Central memory CD8-positive, alpha-beta T cell (primary cell): ENCODE data around the gene OGFOD1.

Experiments used
- ATAC-seq: fragments of 150-1000 bp; cut with Tn5 transposase; replicated peaks from 2 replicates; pipeline ENCODE4 v1.10.0; 2022; ENCODE audit warnings: mild to moderate bottlenecking, moderate FRiP score, moderate number of reproducible peaks; ENCODE audit not compliant: poor library complexity, severe bottlenecking; ENCODE audit errors: extremely low read depth
- DNase-seq, 2 donors: peaks; one replicate each; pipeline ENCODE4 v3.0.0; 2021; ENCODE audit warnings: low spot score in 2 of 2
- H3K27ac Mint-ChIP-seq: one replicate; pipeline ENCODE4 v1.8.0; 2022; ENCODE audit warnings: low read depth, mild to moderate bottlenecking, moderate library complexity, mixed read lengths
- H3K27me3 Mint-ChIP-seq: one replicate; pipeline ENCODE4 v1.8.0; 2022; ENCODE audit warnings: mixed read lengths
- H3K36me3 Mint-ChIP-seq: one replicate; pipeline ENCODE4 v1.8.0; 2022; ENCODE audit warnings: mild to moderate bottlenecking, moderate library complexity, mixed read lengths; ENCODE audit not compliant: insufficient read depth
- H3K4me1 Mint-ChIP-seq: one replicate; pipeline ENCODE4 v1.8.0; 2022; ENCODE audit warnings: mixed read lengths
- H3K4me3 Mint-ChIP-seq: one replicate; pipeline ENCODE4 v1.8.0; 2022; ENCODE audit warnings: mild to moderate bottlenecking, moderate library complexity, mixed read lengths
- H3K9me3 Mint-ChIP-seq: one replicate; pipeline ENCODE4 v1.8.0; 2022; ENCODE audit warnings: mixed read lengths

The OGFOD1 gene

GRCh38 chr16:56450986-56451752 is at the start of gene OGFOD1, which contains the start of gene NUDT21:
OGFOD1 (plus strand) TSS chr16:56451554; CDS start chr16:56451613, 59 bp downstream.
NUDT21 (minus strand) TSS chr16:56451332; CDS start chr16:56451202, 130 bp downstream.
- Mint-ChIP-seq H3K9me3 (no peaks in the 10 kb centered on the region), H3K4me3 (peak within 1 kb of the TSS; percentile 92), H3K27me3 (no peaks in the 10 kb centered on the region), H3K4me1 (peaks cover 55% of the 10 kb centered on the region), H3K27ac (peak within 1 kb of the TSS; percentile 95), H3K36me3 (peaks cover 49% of the 10 kb centered on the region)
- peak; percentile 98 for ATAC-seq
- DNase-seq, result peak; percentile 74 to 88

GRCh38 chr16:56405977-56406672 is 45.2 kb upstream of the OGFOD1 start:
- no peaks in the 10 kb centered on the region for H3K4me1 Mint-ChIP-seq
- H3K27ac Mint-ChIP-seq, result no peak overlapping the region
- H3K9me3 Mint-ChIP-seq, result no peaks in the 10 kb centered on the region
- no peak overlapping the region for H3K4me3 Mint-ChIP-seq
- peaks cover 51% of the 10 kb centered on the region for H3K36me3 Mint-ChIP-seq
- H3K27me3 Mint-ChIP-seq, result no peaks in the 10 kb centered on the region
- ATAC-seq (no peak), DNase-seq (no peak)

GRCh38 chr16:56408379-56409098 is 42.8 kb upstream of the OGFOD1 start:
- no peak for DNase-seq
- H3K36me3 Mint-ChIP-seq, result peaks cover 51% of the 10 kb centered on the region
- no peaks in the 10 kb centered on the region for H3K27me3 Mint-ChIP-seq
- peaks cover 4% of the 10 kb centered on the region for H3K4me1 Mint-ChIP-seq
- H3K27ac Mint-ChIP-seq, result no peak overlapping the region
- ATAC-seq, result no peak
- no peak overlapping the region for H3K4me3 Mint-ChIP-seq
- H3K9me3 Mint-ChIP-seq, result no peaks in the 10 kb centered on the region

- H3K4me1 Mint-ChIP-seq, result peaks cover 8% of the 10 kb centered on the region
- no peaks in the 10 kb centered on the region for H3K27me3 Mint-ChIP-seq
- no peak overlapping the region for H3K4me3 Mint-ChIP-seq
- no peaks in the 10 kb centered on the region for H3K9me3 Mint-ChIP-seq
- H3K27ac Mint-ChIP-seq, result no peak overlapping the region
- peaks cover 54% of the 10 kb centered on the region for H3K36me3 Mint-ChIP-seq
- DNase-seq (no peak), ATAC-seq (no peak)
Measured at GRCh38 chr16:56409195-56409594, 42.2 kb upstream of the OGFOD1 start.

GRCh38 chr16:56411123-56411522 is 40.2 kb upstream of the OGFOD1 start:
- Mint-ChIP-seq H3K36me3 (peaks cover 40% of the 10 kb centered on the region), H3K27me3 (no peaks in the 10 kb centered on the region), H3K4me3 (no peak overlapping the region), H3K9me3 (no peaks in the 10 kb centered on the region), H3K4me1 (peaks cover 16% of the 10 kb centered on the region), H3K27ac (no peak overlapping the region)
- no peak for DNase-seq
- no peak for ATAC-seq

GRCh38 chr16:56411624-56412023 is 39.7 kb upstream of the OGFOD1 start:
- Mint-ChIP-seq H3K27me3 (no peaks in the 10 kb centered on the region), H3K4me1 (peaks cover 18% of the 10 kb centered on the region), H3K4me3 (no peak overlapping the region), H3K27ac (no peak overlapping the region), H3K9me3 (no peaks in the 10 kb centered on the region), H3K36me3 (peaks cover 40% of the 10 kb centered on the region)
- ATAC-seq (no peak), DNase-seq (no peak)

- Mint-ChIP-seq H3K4me1 (peaks cover 18% of the 10 kb centered on the region), H3K27ac (no peak overlapping the region), H3K4me3 (no peak overlapping the region), H3K27me3 (no peaks in the 10 kb centered on the region), H3K9me3 (no peaks in the 10 kb centered on the region), H3K36me3 (peaks cover 37% of the 10 kb centered on the region)
- DNase-seq, result no peak
- ATAC-seq, result no peak
Measured at GRCh38 chr16:56413381-56413780, 38.0 kb upstream of the OGFOD1 start.

- no peaks in the 10 kb centered on the region for H3K27me3 Mint-ChIP-seq
- no peak for ATAC-seq
- peaks cover 18% of the 10 kb centered on the region for H3K4me1 Mint-ChIP-seq
- no peaks in the 10 kb centered on the region for H3K9me3 Mint-ChIP-seq
- DNase-seq, result no peak
- H3K27ac Mint-ChIP-seq, result no peak overlapping the region
- H3K4me3 Mint-ChIP-seq, result no peak overlapping the region
- H3K36me3 Mint-ChIP-seq, result peaks cover 30% of the 10 kb centered on the region
Measured at GRCh38 chr16:56414366-56414765, 37.0 kb upstream of the OGFOD1 start.

- H3K4me3 Mint-ChIP-seq, result no peak overlapping the region
- DNase-seq (no peak), ATAC-seq (no peak)
- peaks cover 21% of the 10 kb centered on the region for H3K36me3 Mint-ChIP-seq
- no peaks in the 10 kb centered on the region for H3K9me3 Mint-ChIP-seq
- H3K27ac Mint-ChIP-seq, result peak overlapping the region; percentile 22
- H3K27me3 Mint-ChIP-seq, result no peaks in the 10 kb centered on the region
- peaks cover 26% of the 10 kb centered on the region for H3K4me1 Mint-ChIP-seq
Measured at GRCh38 chr16:56415875-56416274, 35.5 kb upstream of the OGFOD1 start.

- no peak for ATAC-seq
- no peaks in the 10 kb centered on the region for H3K9me3 Mint-ChIP-seq
- no peak overlapping the region for H3K27ac Mint-ChIP-seq
- peaks cover 17% of the 10 kb centered on the region for H3K36me3 Mint-ChIP-seq
- no peaks in the 10 kb centered on the region for H3K27me3 Mint-ChIP-seq
- no peak overlapping the region for H3K4me3 Mint-ChIP-seq
- no peak for DNase-seq
- peaks cover 36% of the 10 kb centered on the region for H3K4me1 Mint-ChIP-seq
Measured at GRCh38 chr16:56417138-56417537, 34.2 kb upstream of the OGFOD1 start.

- Mint-ChIP-seq H3K27ac (no peak overlapping the region), H3K27me3 (no peaks in the 10 kb centered on the region), H3K4me1 (peaks cover 49% of the 10 kb centered on the region), H3K36me3 (peaks cover 4% of the 10 kb centered on the region), H3K9me3 (no peaks in the 10 kb centered on the region), H3K4me3 (no peak overlapping the region)
- DNase-seq (no peak), ATAC-seq (no peak)
Measured at GRCh38 chr16:56419740-56420548, 31.4 kb upstream of the OGFOD1 start.

- no peak overlapping the region for H3K27ac Mint-ChIP-seq
- no peak for ATAC-seq
Measured at GRCh38 chr16:56420613-56421012, 30.7 kb upstream of the OGFOD1 start.

More at GRCh38 chr16:56420613-56421012, 30.7 kb upstream of the OGFOD1 start:
- H3K4me3 Mint-ChIP-seq, result no peak overlapping the region
- H3K4me1 Mint-ChIP-seq, result peaks cover 49% of the 10 kb centered on the region
- H3K9me3 Mint-ChIP-seq, result no peaks in the 10 kb centered on the region
- no peaks in the 10 kb centered on the region for H3K27me3 Mint-ChIP-seq
- peaks cover 4% of the 10 kb centered on the region for H3K36me3 Mint-ChIP-seq
- DNase-seq, result no peak
